Stimulated activated CD4-positive, alpha-beta T cell treated with anti-CD3 and anti-CD28 coated beads, Interleukin-2, amount 100 ng/mL, for 48 hours (primary cell): ENCODE results near the gene JCHAIN.
A peak's percentile ranks its signal among the peaks of the same experiment; 100 is the strongest.
"Not testable (repeated sequence)": the region's sequence is repeated elsewhere in the genome, so short reads cannot be mapped to it uniquely, and the experiment has no call there.

Experiments used
- DNase-seq, 2 donors: peaks; one replicate each; pipeline ENCODE4 v3.0.0-alpha.2; 2020

The JCHAIN gene

GRCh38 chr4:70666369-70666768, at the start of gene JCHAIN:
Gene JCHAIN, minus strand, starts transcription at chr4:70666508. Its CDS starts 18 bp downstream, at chr4:70666490.
- DNase-seq = no peak

GRCh38 chr4:70715097-70715496, 48.8 kb upstream of the JCHAIN start:
- DNase-seq = no peak

- no peak for DNase-seq
Measured at GRCh38 chr4:70714079-70714887, 48.0 kb upstream of the JCHAIN start.

GRCh38 chr4:70713453-70714078, 47.3 kb upstream of the JCHAIN start:
- DNase-seq = no peak

- DNase-seq = no peak
Measured at GRCh38 chr4:70712604-70713452, 46.5 kb upstream of the JCHAIN start.

GRCh38 chr4:70712150-70712549, 45.8 kb upstream of the JCHAIN start:
- DNase-seq = no peak

GRCh38 chr4:70711599-70711998, 45.3 kb upstream of the JCHAIN start:
- DNase-seq = no peak

GRCh38 chr4:70709611-70710205, 43.4 kb upstream of the JCHAIN start:
- no peak for DNase-seq

- no peak for DNase-seq
Measured at GRCh38 chr4:70706516-70706915, 40.2 kb upstream of the JCHAIN start.

GRCh38 chr4:70706044-70706461, 39.7 kb upstream of the JCHAIN start:
- DNase-seq = no peak

GRCh38 chr4:70705183-70706043, 39.1 kb upstream of the JCHAIN start:
- DNase-seq = peak; percentile 58 to 59

GRCh38 chr4:70704931-70705182, 38.5 kb upstream of the JCHAIN start:
- DNase-seq = no peak

- peak; percentile 32 to 37 for DNase-seq
Measured at GRCh38 chr4:70704215-70704930, 38.1 kb upstream of the JCHAIN start.

- DNase-seq = no peak
Measured at GRCh38 chr4:70703619-70704214, 37.4 kb upstream of the JCHAIN start.

- not testable (repeated sequence) for DNase-seq
Measured at GRCh38 chr4:70702592-70702991, 36.3 kb upstream of the JCHAIN start.

- no peak for DNase-seq
Measured at GRCh38 chr4:70701271-70701670, 35.0 kb upstream of the JCHAIN start.

GRCh38 chr4:70700712-70701111, 34.4 kb upstream of the JCHAIN start:
- DNase-seq = no peak

GRCh38 chr4:70698435-70698834, 32.1 kb upstream of the JCHAIN start:
- not testable (repeated sequence) for DNase-seq

- not testable (repeated sequence) for DNase-seq
Measured at GRCh38 chr4:70694633-70695032, 28.3 kb upstream of the JCHAIN start.

GRCh38 chr4:70691661-70692060, 25.4 kb upstream of the JCHAIN start:
- no peak for DNase-seq

GRCh38 chr4:70688795-70689231, 22.5 kb upstream of the JCHAIN start:
- DNase-seq = no peak
